A673 (cell line): ENCODE data around the gene TRERF1.

Source experiments
- EZH2 ChIP-seq: fragments of 200-600 bp; sonication (generic); IDR thresholded peaks from 2 replicates; pipeline ENCODE4 v1.6.1; 2017; ENCODE audit warnings: borderline replicate concordance, low read depth, mild to moderate bottlenecking, mixed read lengths, antibody characterized with exemption, low read length; ENCODE audit not compliant: poor library complexity, severe bottlenecking
- TF ChIP-seq, protein P1 (sequence below): fragments of 300-800, 200-600 bp; sonication (generic); conservative IDR thresholded peaks from 2 replicates; pipeline ENCODE4 v1.5.1; 2017; ENCODE audit warnings: low read depth, mild to moderate bottlenecking, antibody characterized with exemption, low read length, moderate library complexity, mixed read lengths

DNA sequence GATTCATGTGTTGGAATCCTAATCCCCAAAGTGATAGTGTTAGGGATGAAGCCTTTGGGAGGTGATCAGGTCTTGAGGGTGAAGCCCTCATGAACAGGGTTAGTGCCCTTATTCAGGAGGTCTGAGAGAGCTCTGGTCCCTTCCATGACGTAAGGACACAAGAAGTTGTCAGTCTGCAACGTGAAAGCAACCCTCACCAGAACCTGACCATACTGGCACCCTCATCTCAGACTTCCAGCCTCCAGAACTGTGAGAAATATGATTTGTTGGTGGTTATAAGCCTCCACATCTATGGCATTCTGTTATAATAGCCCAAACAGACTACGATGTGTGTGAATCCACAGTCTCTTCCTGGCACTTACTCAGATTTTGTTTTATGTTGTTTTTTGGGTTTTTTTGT is 90.7 kb downstream of the TRERF1 start:
- TF ChIP-seq, protein P1, sequence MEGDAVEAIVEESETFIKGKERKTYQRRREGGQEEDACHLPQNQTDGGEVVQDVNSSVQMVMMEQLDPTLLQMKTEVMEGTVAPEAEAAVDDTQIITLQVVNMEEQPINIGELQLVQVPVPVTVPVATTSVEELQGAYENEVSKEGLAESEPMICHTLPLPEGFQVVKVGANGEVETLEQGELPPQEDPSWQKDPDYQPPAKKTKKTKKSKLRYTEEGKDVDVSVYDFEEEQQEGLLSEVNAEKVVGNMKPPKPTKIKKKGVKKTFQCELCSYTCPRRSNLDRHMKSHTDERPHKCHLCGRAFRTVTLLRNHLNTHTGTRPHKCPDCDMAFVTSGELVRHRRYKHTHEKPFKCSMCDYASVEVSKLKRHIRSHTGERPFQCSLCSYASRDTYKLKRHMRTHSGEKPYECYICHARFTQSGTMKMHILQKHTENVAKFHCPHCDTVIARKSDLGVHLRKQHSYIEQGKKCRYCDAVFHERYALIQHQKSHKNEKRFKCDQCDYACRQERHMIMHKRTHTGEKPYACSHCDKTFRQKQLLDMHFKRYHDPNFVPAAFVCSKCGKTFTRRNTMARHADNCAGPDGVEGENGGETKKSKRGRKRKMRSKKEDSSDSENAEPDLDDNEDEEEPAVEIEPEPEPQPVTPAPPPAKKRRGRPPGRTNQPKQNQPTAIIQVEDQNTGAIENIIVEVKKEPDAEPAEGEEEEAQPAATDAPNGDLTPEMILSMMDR = no peak
- no peak for TF ChIP-seq EZH2
